SU-DHL-6 (cell line): ENCODE results near the gene NRN1.
"Not testable (repeated sequence)": the region's sequence is repeated elsewhere in the genome, so short reads cannot be mapped to it uniquely, and the experiment has no call there.

Experiments
- H2AFZ ChIP-seq: fragments of 200-600 bp; sonication (generic); 2 replicates; pipeline ENCODE4 v1.6.1; 2014; ENCODE audit warnings: low read depth, mild to moderate bottlenecking, moderate library complexity, mixed read lengths, antibody characterized with exemption, low read length; ENCODE audit not compliant: severe bottlenecking
- H3F3A ChIP-seq: fragments of 200-600 bp; shearing (Covaris generic); 2 replicates; pipeline ENCODE4 v1.6.0; 2016; ENCODE audit warnings: antibody characterized with exemption, mild to moderate bottlenecking; ENCODE audit not compliant: insufficient read depth
- H3K27ac ChIP-seq: fragments of 200-600 bp; sonication (generic); 2 replicates; pipeline ENCODE4 v1.5.1; 2016; ENCODE audit warnings: low read depth, mild to moderate bottlenecking, low read length, moderate library complexity, mixed read lengths
- H3K27me3 ChIP-seq: fragments of 200-600 bp; sonication (generic), shearing (Covaris generic); 2 replicates; pipeline ENCODE4 v1.6.0; 2014; ENCODE audit warnings: mild to moderate bottlenecking, low read length
- H3K36me3 ChIP-seq: fragments of 200-600 bp; sonication (generic); 2 replicates; pipeline ENCODE4 v1.6.1; 2014; ENCODE audit warnings: mild to moderate bottlenecking, low read length, mixed read lengths
- H3K4me2 ChIP-seq: fragments of 300-600, 200-600 bp; shearing (Covaris generic), sonication (generic); 2 replicates; pipeline ENCODE4 v1.6.0; 2014; ENCODE audit warnings: low read length, low read depth, mild to moderate bottlenecking; ENCODE audit not compliant: poor library complexity, severe bottlenecking
- H3K4me3 ChIP-seq: fragments of 200-600 bp; sonication (generic); 2 replicates; pipeline ENCODE4 v1.5.1; 2014; ENCODE audit warnings: antibody characterized with exemption, low read length, mild to moderate bottlenecking, mixed read lengths; ENCODE audit not compliant: insufficient read depth, poor library complexity, severe bottlenecking
- H3K79me2 ChIP-seq: fragments of 200-600 bp; sonication (generic); 2 replicates; pipeline ENCODE4 v1.6.1; 2014; ENCODE audit warnings: mild to moderate bottlenecking, low read length, moderate library complexity; ENCODE audit not compliant: insufficient read depth
- H3K9ac ChIP-seq: fragments of 200-600 bp; sonication (generic); 2 replicates; pipeline ENCODE4 v1.7.0; 2014; ENCODE audit warnings: mild to moderate bottlenecking, low read length
- H3K9me2 ChIP-seq: fragments of 200-600 bp; sonication (generic); replicated peaks from 2 replicates; pipeline ENCODE4 v1.6.1; 2014; ENCODE audit warnings: low read length; ENCODE audit not compliant: insufficient read depth
- H3K9me3 ChIP-seq: fragments of 200-600 bp; sonication (generic); 2 replicates; pipeline ENCODE4 v1.6.1; 2014; ENCODE audit warnings: low read length, mixed read lengths; ENCODE audit not compliant: insufficient read depth
- H4K20me1 ChIP-seq: fragments of 200-600 bp; sonication (generic); 2 replicates; pipeline ENCODE4 v1.6.1; 2014; ENCODE audit warnings: low read depth, mild to moderate bottlenecking, antibody characterized with exemption, low read length, moderate library complexity, mixed read lengths
- EZH2phosphoT487 ChIP-seq: fragments of 200-600 bp; sonication (generic), shearing (Covaris generic); conservative IDR thresholded peaks from 2 replicates; pipeline ENCODE4 v1.6.1; 2018; ENCODE audit warnings: mild to moderate bottlenecking, antibody characterized with exemption, low read length, moderate library complexity, mixed read lengths
- TF ChIP-seq, protein P1 (sequence below): fragments of 200-600 bp; sonication (generic); IDR thresholded peaks from one replicate; pipeline ENCODE4 v1.5.1; 2017; ENCODE audit warnings: antibody characterized with exemption, mild to moderate bottlenecking, low read length, moderate library complexity; ENCODE audit not compliant: insufficient read depth, poor library complexity, severe bottlenecking

Gene NRN1

DNA sequence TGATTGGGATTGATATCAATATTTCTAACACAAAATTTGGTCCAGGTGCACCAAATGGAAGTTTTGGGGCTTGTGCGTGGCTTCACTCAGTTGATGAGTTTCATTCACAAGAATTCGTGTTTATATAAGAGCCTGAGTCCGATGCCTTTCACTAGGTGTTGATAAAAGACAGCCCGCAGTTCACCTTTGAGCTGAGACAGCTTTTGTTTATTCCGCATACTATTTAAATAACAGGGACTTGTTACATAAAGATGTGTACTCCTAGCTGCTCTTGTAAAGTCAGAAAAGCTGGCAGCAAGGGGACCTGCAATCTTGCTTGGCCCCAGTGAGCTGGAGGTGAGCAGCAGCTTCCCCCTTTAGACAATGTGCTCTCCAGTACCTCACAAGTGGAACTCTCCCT, 19.0 kb upstream of the NRN1 start:
- no peaks in the 10 kb centered on the region for H3K9me2 ChIP-seq
- H3K4me2 ChIP-seq = no peak overlapping the region
- no peaks in the 10 kb centered on the region for H3K9me3 ChIP-seq
- no peak overlapping the region for H3K9ac ChIP-seq
- no peaks in the 10 kb centered on the region for H4K20me1 ChIP-seq
- H3K36me3 ChIP-seq = no peaks in the 10 kb centered on the region
- H2AFZ ChIP-seq = no peak overlapping the region
- no peaks in the 10 kb centered on the region for H3K79me2 ChIP-seq
- TF ChIP-seq, protein P1, sequence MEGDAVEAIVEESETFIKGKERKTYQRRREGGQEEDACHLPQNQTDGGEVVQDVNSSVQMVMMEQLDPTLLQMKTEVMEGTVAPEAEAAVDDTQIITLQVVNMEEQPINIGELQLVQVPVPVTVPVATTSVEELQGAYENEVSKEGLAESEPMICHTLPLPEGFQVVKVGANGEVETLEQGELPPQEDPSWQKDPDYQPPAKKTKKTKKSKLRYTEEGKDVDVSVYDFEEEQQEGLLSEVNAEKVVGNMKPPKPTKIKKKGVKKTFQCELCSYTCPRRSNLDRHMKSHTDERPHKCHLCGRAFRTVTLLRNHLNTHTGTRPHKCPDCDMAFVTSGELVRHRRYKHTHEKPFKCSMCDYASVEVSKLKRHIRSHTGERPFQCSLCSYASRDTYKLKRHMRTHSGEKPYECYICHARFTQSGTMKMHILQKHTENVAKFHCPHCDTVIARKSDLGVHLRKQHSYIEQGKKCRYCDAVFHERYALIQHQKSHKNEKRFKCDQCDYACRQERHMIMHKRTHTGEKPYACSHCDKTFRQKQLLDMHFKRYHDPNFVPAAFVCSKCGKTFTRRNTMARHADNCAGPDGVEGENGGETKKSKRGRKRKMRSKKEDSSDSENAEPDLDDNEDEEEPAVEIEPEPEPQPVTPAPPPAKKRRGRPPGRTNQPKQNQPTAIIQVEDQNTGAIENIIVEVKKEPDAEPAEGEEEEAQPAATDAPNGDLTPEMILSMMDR = no peak
- no peak for TF ChIP-seq EZH2phosphoT487
- H3K27ac ChIP-seq = no peak overlapping the region
- no peaks in the 10 kb centered on the region for H3K27me3 ChIP-seq
- H3K4me3 ChIP-seq = no peak overlapping the region
- H3F3A ChIP-seq = no peaks in the 10 kb centered on the region

DNA sequence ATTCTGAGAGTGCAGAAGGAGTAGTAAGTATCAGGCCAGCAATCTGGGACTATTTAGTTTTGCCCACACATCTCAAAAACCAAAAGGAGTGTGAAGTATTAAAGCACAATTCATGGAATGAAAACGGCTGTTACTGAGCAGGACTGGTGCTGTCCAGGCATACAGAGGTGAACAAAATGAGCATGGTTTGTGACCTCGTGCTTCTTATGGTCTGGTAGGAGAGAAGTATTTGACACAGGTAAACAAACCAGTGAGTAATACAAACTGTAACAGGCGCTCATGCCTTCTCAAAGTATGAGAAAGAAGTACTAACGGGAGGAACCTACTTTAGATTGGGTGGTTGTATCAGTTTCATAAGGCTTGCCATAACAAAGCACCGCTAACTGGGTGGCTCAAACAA, 17.5 kb upstream of the NRN1 start:
- Histone ChIP-seq H3K79me2 (no peaks in the 10 kb centered on the region), H3F3A (no peaks in the 10 kb centered on the region), H3K4me2 (no peak overlapping the region), H2AFZ (no peak overlapping the region), H3K27ac (no peak overlapping the region), H3K27me3 (no peaks in the 10 kb centered on the region), H3K36me3 (no peaks in the 10 kb centered on the region), H3K9ac (no peak overlapping the region), H3K9me3 (no peaks in the 10 kb centered on the region), H3K4me3 (no peak overlapping the region), H3K9me2 (no peaks in the 10 kb centered on the region), H4K20me1 (no peaks in the 10 kb centered on the region)
- no peak for TF ChIP-seq EZH2phosphoT487
- TF ChIP-seq, protein P1 = no peak

DNA sequence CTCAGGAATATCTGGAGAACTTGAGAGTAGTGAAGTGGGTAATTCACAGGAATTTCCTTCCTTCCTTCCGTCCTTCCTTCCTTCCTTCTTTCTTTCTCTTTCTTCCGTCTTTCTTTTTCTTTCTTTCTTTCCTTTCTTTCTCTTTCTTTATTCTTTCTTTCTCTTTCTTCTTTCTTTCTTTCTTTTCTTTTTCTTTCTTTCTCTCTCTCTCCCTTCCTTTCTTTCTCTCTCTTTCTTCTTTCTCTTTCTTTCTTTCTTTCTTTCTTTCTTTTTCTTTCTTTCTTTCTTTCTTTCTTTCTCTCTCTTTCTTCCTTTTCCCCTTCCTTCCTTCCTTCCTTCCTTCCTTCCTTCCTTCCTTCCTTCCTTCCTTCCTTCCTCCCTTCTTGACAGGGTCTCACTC, 16.1 kb upstream of the NRN1 start:
- H3K36me3 ChIP-seq, H3K27me3 ChIP-seq: not testable (repeated sequence)

DNA sequence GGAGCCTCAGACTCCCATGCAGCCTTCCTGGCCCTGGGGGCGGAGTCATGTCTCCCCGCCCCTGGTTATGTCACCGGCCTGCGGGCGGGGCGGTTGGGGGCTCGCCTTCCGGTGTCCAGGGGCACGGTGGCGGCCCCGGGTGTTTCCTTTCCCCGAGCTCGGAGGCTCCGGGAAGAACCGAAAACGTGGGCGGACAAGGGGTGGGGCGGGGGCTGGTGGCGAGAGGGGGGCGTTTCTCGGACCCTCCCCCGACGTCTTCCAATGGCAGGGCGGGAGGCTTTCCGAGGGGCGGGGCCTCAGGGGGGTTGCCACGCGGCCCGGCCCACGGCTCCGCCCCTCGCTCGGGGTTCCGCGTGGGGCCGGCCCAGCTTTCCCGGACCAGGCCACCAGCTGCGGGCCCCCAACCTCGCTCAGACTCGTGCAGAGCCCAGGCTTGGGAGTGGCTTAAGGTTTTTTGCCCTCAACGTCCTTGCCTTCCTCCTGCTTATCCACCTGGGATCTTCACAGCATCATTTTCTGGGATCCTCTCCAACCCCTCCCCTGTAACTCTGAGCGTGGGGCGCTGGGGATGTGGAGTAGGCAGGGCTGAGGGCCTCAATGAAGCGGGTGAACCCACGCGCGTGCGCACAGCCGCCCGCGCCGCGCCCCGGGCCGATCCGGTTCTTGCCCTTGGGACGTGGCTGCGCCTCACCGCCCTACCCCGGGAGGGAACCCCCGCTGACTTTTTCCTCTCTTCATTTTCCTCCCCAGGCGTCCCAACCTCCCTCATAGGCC, 2.1 kb upstream of the NRN1 start:
- Histone ChIP-seq H3F3A (peaks cover 18% of the 10 kb centered on the region), H3K27ac (peak overlapping the region; percentile 32; the same call in 1 of the 2 replicates), H3K4me2 (peak overlapping the region; percentile 79), H2AFZ (peak overlapping the region; percentile 96), H3K9me2 (no peaks in the 10 kb centered on the region), H3K4me3 (peak overlapping the region; percentile 64), H3K79me2 (no peaks in the 10 kb centered on the region), H3K27me3 (no peaks in the 10 kb centered on the region), H3K9ac (peak overlapping the region; percentile 53), H3K36me3 (no peaks in the 10 kb centered on the region), H4K20me1 (no peaks in the 10 kb centered on the region), H3K9me3 (no peaks in the 10 kb centered on the region)
- TF ChIP-seq EZH2phosphoT487 = no peak
- TF ChIP-seq, protein P1 = no peak

More for the DNA sequence above, 16.1 kb upstream of the NRN1 start:
- H3K27ac ChIP-seq, H3F3A ChIP-seq, H3K9me2 ChIP-seq, H4K20me1 ChIP-seq, H3K79me2 ChIP-seq, H3K9me3 ChIP-seq, H3K4me3 ChIP-seq, H2AFZ ChIP-seq, H3K4me2 ChIP-seq, H3K9ac ChIP-seq: not testable (repeated sequence)
